Measurements from ENCODE around the gene SPSB3.

SPSB3 gene

GRCh38 chr16:1772908-1773702 is 9.3 kb downstream of the SPSB3 start, which contains the start of gene MRPS34 (continued):
- TF ChIP-seq ZFHX2 (tag by site-specific recombination; conservative IDR thresholded peaks at IDR 0.05), result peak; percentile 14; the same call in 1 of the 2 replicates
- TF ChIP-seq ZSCAN5A (tag by site-specific recombination; IDR thresholded peaks at IDR 0.05), result no peak; the same call in none of the 2 replicates
- TF ChIP-seq AEBP2 (tag by site-specific recombination; IDR thresholded peaks at IDR 0.05; ENCODE audit: borderline replicate concordance), result 0 out of 2 replicates have a peak, but pooled peaks have one; percentile 16
- TF ChIP-seq, protein P1, sequence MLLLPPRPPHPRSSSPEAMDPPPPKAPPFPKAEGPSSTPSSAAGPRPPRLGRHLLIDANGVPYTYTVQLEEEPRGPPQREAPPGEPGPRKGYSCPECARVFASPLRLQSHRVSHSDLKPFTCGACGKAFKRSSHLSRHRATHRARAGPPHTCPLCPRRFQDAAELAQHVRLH (tag by site-specific recombination; IDR thresholded peaks at IDR 0.05), result 0 out of 2 replicates have a peak, but pooled peaks have one; percentile 35
- no peak for TF ChIP-seq ZNF560 (tag by site-specific recombination; IDR thresholded peaks at IDR 0.05; ENCODE audit: borderline replicate concordance)
- no peak for TF ChIP-seq ZNF488 (tag by site-specific recombination; IDR thresholded peaks at IDR 0.05)
- no peak; the same call in 1 of the 2 replicates for TF ChIP-seq ZNF184 (tag by site-specific recombination; IDR thresholded peaks at IDR 0.05)
- TF ChIP-seq ZBTB1 (tag by site-specific recombination; IDR thresholded peaks at IDR 0.05), result peak; percentile 60; the same call in 1 of the 2 replicates
- TF ChIP-seq ZNF561 (tag by site-specific recombination; IDR thresholded peaks at IDR 0.05; ENCODE audit: borderline replicate concordance), result peak; percentile 83
- peak; percentile 12; the same call in 1 of the 2 replicates for TF ChIP-seq ZBTB44 (tag by site-specific recombination; IDR thresholded peaks at IDR 0.05)
- no peak for TF ChIP-seq PRDM2 (tag by site-specific recombination; IDR thresholded peaks at IDR 0.05; ENCODE audit: borderline replicate concordance)
- peak; percentile 79; the same call in 1 of the 2 replicates for TF ChIP-seq KLF1 (tag by site-specific recombination; IDR thresholded peaks at IDR 0.05)
- peak; percentile 96 for TF ChIP-seq YY2 (tag by site-specific recombination; IDR thresholded peaks at IDR 0.05)
- TF ChIP-seq ZNF37A (tag by site-specific recombination; IDR thresholded peaks at IDR 0.05), result 0 out of 2 replicates have a peak, but pooled peaks have one; percentile 25
- TF ChIP-seq ZEB2 (tag by site-specific recombination; IDR thresholded peaks at IDR 0.05), result peak; percentile 82
- peak; percentile 88; the same call in 1 of the 2 replicates for TF ChIP-seq BCL11B (tag by site-specific recombination; IDR thresholded peaks at IDR 0.05; ENCODE audit: low read depth)
- TF ChIP-seq ZNF248 (tag by site-specific recombination; IDR thresholded peaks at IDR 0.05), result no peak
- TF ChIP-seq GFI1B (tag by site-specific recombination; IDR thresholded peaks at IDR 0.05), result peak; percentile 64
- peak; percentile 90 for TF ChIP-seq OVOL3 (tag by site-specific recombination; IDR thresholded peaks at IDR 0.05)
- TF ChIP-seq ZNF600 (tag by site-specific recombination; IDR thresholded peaks at IDR 0.05), result peak; percentile 54
- TF ChIP-seq ZNF148 (tag by site-specific recombination; IDR thresholded peaks at IDR 0.05; ENCODE audit: borderline replicate concordance), result peak; percentile 70; the same call in 1 of the 2 replicates
- no peak for TF ChIP-seq ZNF791 (tag by site-specific recombination; IDR thresholded peaks at IDR 0.05)
- no peak for TF ChIP-seq ZNF670 (tag by site-specific recombination; IDR thresholded peaks at IDR 0.05; ENCODE audit: low read depth)
- TF ChIP-seq ZSCAN23 (tag by site-specific recombination; IDR thresholded peaks at IDR 0.05), result 0 out of 2 replicates have a peak, but pooled peaks have one; percentile 18
